HFF-Myc (cell line): ENCODE results near the gene CLCN5.

Experiments used
- DNase-seq: peaks from one replicate; pipeline ENCODE4 v3.0.0-alpha.2; 2011; ENCODE audit warnings: low read depth; ENCODE audit errors: extremely low read depth
- H3K4me3 ChIP-seq: replicated peaks from 2 replicates; pipeline ENCODE4 v1.5.1; 2011; ENCODE audit warnings: low read depth, mild to moderate bottlenecking, control low read depth, low read length
- TF ChIP-seq, protein P1 (sequence below): IDR thresholded peaks from 2 replicates; pipeline ENCODE4 v1.5.1; 2012; ENCODE audit warnings: mild to moderate bottlenecking, low read depth, low read length, control low read depth; ENCODE audit errors: missing control alignments

The CLCN5 gene

DNA sequence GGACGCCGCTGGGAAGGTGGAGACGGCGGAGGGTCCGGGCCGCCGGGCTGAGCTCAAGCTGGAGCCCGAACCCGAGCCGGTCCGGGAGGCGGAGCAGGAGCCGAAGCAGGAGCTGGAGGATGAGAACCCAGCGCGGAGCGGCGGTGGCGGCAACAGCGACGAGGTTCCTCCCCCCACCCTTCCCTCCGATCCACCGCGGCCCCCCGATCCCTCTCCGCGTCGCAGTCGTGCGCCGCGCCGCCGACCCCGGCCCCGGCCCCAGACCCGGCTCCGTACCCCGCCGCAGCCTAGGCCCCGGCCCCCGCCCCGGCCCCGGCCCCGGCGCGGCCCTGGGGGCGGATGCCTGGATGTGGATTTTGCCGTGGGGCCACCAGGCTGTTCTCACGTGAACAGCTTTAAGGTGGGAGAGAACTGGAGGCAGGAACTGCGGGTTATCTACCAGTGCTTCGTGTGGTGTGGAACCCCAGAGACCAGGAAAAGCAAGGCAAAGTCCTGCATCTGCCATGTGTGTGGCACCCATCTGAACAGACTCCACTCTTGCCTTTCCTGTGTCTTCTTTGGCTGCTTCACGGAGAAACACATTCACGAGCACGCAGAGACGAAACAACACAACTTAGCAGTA is 42.6 kb upstream of the CLCN5 start:
- no peak for DNase-seq
- peak overlapping the region; percentile 47 for H3K4me3 ChIP-seq
- TF ChIP-seq, protein P1, sequence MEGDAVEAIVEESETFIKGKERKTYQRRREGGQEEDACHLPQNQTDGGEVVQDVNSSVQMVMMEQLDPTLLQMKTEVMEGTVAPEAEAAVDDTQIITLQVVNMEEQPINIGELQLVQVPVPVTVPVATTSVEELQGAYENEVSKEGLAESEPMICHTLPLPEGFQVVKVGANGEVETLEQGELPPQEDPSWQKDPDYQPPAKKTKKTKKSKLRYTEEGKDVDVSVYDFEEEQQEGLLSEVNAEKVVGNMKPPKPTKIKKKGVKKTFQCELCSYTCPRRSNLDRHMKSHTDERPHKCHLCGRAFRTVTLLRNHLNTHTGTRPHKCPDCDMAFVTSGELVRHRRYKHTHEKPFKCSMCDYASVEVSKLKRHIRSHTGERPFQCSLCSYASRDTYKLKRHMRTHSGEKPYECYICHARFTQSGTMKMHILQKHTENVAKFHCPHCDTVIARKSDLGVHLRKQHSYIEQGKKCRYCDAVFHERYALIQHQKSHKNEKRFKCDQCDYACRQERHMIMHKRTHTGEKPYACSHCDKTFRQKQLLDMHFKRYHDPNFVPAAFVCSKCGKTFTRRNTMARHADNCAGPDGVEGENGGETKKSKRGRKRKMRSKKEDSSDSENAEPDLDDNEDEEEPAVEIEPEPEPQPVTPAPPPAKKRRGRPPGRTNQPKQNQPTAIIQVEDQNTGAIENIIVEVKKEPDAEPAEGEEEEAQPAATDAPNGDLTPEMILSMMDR = no peak

DNA sequence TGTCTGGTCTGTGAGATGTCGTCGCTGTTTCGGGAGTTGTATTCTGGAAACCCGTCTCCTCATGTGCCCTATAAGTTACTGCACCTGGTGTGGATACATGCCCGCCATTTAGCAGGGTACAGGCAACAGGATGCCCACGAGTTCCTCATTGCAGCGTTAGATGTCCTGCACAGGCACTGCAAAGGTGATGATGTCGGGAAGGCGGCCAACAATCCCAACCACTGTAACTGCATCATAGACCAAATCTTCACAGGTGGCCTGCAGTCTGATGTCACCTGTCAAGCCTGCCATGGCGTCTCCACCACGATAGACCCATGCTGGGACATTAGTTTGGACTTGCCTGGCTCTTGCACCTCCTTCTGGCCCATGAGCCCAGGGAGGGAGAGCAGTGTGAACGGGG is 41.7 kb upstream of the CLCN5 start:
- no peak overlapping the region for H3K4me3 ChIP-seq
- no peak for DNase-seq
- TF ChIP-seq, protein P1 = no peak

DNA sequence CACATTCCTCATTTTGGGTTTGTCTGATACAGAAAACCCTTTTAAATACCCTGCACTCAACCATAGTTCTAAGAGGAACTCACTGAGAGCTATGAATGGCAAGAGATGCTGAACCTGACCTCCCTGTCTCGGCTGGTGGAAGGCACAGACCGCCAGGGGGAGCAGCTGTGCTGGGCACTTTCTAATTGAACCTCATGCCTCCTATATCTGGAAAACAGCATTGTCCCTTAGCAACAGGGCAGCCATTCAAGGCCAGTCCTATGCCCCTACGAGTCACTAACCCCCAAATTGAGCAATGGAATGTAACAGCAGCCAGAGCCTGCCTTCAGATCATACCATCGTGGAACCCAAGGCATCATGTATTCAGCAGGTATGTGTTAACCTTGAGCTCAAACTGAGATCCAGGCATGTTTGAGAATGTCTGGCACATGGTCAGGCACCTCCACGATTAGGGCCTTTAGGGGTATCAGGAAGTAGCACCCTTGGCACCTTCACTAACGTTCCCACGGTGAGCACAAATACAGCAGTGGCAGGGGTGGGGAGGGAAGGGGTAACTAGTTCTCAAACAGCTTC is 38.0 kb upstream of the CLCN5 start:
- DNase-seq = peak; percentile 24
- TF ChIP-seq, protein P1 = peak; percentile 76
- no peak overlapping the region for H3K4me3 ChIP-seq

DNA sequence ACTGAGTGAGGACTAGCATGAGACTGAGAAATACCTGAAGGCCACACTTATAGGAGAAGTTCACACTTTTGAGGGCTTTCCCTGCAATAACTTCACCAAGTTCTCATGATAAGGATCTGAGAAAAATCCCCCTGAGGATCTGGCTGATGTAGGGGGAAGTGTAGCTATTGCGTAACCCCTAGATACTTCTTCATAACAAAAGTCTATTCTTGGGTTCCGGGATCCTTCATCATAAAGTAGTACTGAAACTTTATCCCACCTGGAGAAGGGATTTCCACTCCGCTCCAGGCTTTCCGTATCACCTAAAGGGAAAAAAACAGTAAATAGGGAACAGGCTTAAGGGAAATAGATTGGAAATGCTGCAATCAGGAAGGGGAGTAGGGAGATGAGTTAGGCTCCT is 29.9 kb upstream of the CLCN5 start:
- TF ChIP-seq, protein P1 = no peak
- H3K4me3 ChIP-seq = no peak overlapping the region
- DNase-seq = no peak

DNA sequence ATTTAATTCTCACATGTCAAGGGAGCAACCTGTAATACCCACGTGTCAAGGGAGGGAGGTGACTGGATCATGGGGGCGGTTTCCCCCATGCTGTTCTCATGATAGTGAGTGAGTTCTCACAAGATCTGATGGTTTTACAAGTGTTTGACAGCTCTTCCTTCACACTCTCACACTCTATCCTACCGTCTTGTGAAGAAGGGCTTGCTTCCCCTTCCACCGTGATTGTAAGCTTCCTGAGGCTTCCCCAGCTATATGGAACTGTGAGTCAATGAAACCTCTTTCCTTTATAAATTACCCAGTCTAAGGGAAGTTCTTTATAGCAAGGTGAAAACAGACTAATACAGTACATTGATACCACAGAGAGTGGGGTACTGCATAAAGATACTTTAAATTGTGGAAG is 25.4 kb upstream of the CLCN5 start:
- no peak overlapping the region for H3K4me3 ChIP-seq
- TF ChIP-seq, protein P1 = no peak

DNA sequence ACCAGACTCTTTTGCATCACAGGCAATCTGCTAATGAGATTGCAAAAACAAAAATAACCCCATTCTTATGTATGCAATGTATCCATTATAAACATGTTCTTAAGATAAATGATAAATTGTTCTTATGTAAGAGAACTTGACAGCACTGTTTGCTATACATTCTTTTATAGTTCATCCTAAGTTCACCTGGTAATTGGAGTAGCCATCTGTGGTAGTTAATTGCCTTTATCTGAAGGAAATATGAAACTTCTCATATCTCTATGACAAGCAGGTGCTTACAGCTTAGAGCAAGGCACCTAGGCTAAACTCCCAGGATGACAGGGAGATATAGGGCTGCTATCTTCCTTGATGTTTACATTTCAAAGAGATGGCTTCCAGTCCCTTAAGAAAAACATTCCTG is 21.3 kb upstream of the CLCN5 start:
- DNase-seq = no peak
- no peak overlapping the region for H3K4me3 ChIP-seq
- TF ChIP-seq, protein P1 = no peak

More for the DNA sequence above, 25.4 kb upstream of the CLCN5 start:
- DNase-seq = no peak
